ENCODE results near the gene BAHCC1. TPM values are rescaled to one million over a fixed set of nuclear protein-coding genes. Genes with fewer than 3 reads are reported as not detected.

The BAHCC1 gene
- total and polyA plus RNA-seq, 2 donors: 5.8 to 7.3 TPM

- peaks cover 22 to 75% of the 10 kb centered on the region in 2 donors for H3K4me1 ChIP-seq (ENCODE audit: control insufficient read depth in 2 of 2, insufficient read depth in 2 of 2, low read length in 2 of 2)
- H3K36me3 ChIP-seq (ENCODE audit: control insufficient read depth in 2 of 2, insufficient read depth in 2 of 2, low read length in 1 of 2): peaks cover 6 to 10% of the 10 kb centered on the region in 2 donors
- peaks cover 0 to 4% of the 10 kb centered on the region in 2 donors for H3K9me3 ChIP-seq (ENCODE audit: control insufficient read depth in 2 of 2, insufficient read depth in 1 of 2, low read length in 1 of 2)
- no peak for DNase-seq (ENCODE audit: low read depth in 6 of 9, low spot score in 9 of 9)
- H3K27me3 ChIP-seq (ENCODE audit: control insufficient read depth in 2 of 2, insufficient read depth in 1 of 2, low read length in 1 of 2): peaks cover 0 to 14% of the 10 kb centered on the region in 2 donors
- H3K4me3 ChIP-seq (ENCODE audit: low read length in 2 of 2): no peak overlapping the region
- 83% methylated on average over 23 of the region's 23 CpGs for WGBS
- H3K27ac ChIP-seq (ENCODE audit: low read depth in 1 of 2, low read length in 1 of 2): no peak overlapping the region
Observed at GRCh38 chr17:81438007-81438659, 42.9 kb downstream of the BAHCC1 start.

GRCh38 chr17:81438688-81439087, 43.4 kb downstream of the BAHCC1 start:
- H3K36me3 ChIP-seq (ENCODE audit: control insufficient read depth in 2 of 2, insufficient read depth in 2 of 2, low read length in 1 of 2): peaks cover 8 to 15% of the 10 kb centered on the region in 2 donors
- 13% methylated on average over 10 of the region's 10 CpGs for WGBS
- H3K4me3 ChIP-seq (ENCODE audit: low read length in 2 of 2): no peak overlapping the region
- H3K4me1 ChIP-seq (ENCODE audit: control insufficient read depth in 2 of 2, insufficient read depth in 2 of 2, low read length in 2 of 2): peaks cover 22 to 72% of the 10 kb centered on the region in 2 donors
- no peak overlapping the region for H3K27ac ChIP-seq (ENCODE audit: low read depth in 1 of 2, low read length in 1 of 2)
- DNase-seq (ENCODE audit: low read depth in 6 of 9, low spot score in 9 of 9): peak in 1 of 9 donors; percentile 40
- H3K27me3 ChIP-seq (ENCODE audit: control insufficient read depth in 2 of 2, insufficient read depth in 1 of 2, low read length in 1 of 2): peaks cover 0 to 14% of the 10 kb centered on the region in 2 donors
- peaks cover 0 to 4% of the 10 kb centered on the region in 2 donors for H3K9me3 ChIP-seq (ENCODE audit: control insufficient read depth in 2 of 2, insufficient read depth in 1 of 2, low read length in 1 of 2)

- H3K9me3 ChIP-seq (ENCODE audit: control insufficient read depth in 2 of 2, insufficient read depth in 1 of 2, low read length in 1 of 2): peaks cover 0 to 4% of the 10 kb centered on the region in 2 donors
- peaks cover 8 to 21% of the 10 kb centered on the region in 2 donors for H3K36me3 ChIP-seq (ENCODE audit: control insufficient read depth in 2 of 2, insufficient read depth in 2 of 2, low read length in 1 of 2)
- no peak overlapping the region for H3K27ac ChIP-seq (ENCODE audit: low read depth in 1 of 2, low read length in 1 of 2)
- no peak overlapping the region for H3K4me3 ChIP-seq (ENCODE audit: low read length in 2 of 2)
- DNase-seq (ENCODE audit: low read depth in 6 of 9, low spot score in 9 of 9): no peak
- H3K4me1 ChIP-seq (ENCODE audit: control insufficient read depth in 2 of 2, insufficient read depth in 2 of 2, low read length in 2 of 2): peaks cover 22 to 59% of the 10 kb centered on the region in 2 donors
- WGBS: 93% methylated on average over 14 of the region's 14 CpGs
- H3K27me3 ChIP-seq (ENCODE audit: control insufficient read depth in 2 of 2, insufficient read depth in 1 of 2, low read length in 1 of 2): peaks cover 0 to 12% of the 10 kb centered on the region in 2 donors
Observed at GRCh38 chr17:81440051-81440471, 44.8 kb downstream of the BAHCC1 start.

GRCh38 chr17:81440511-81441244, 45.4 kb downstream of the BAHCC1 start:
- Histone ChIP-seq H3K9me3 (ENCODE audit: control insufficient read depth in 2 of 2, insufficient read depth in 1 of 2, low read length in 1 of 2) (peaks cover 0 to 4% of the 10 kb centered on the region in 2 donors), H3K36me3 (ENCODE audit: control insufficient read depth in 2 of 2, insufficient read depth in 2 of 2, low read length in 1 of 2) (peaks cover 10 to 25% of the 10 kb centered on the region in 2 donors), H3K27ac (ENCODE audit: low read depth in 1 of 2, low read length in 1 of 2) (no peak overlapping the region), H3K4me3 (ENCODE audit: low read length in 2 of 2) (no peak overlapping the region), H3K4me1 (ENCODE audit: control insufficient read depth in 2 of 2, insufficient read depth in 2 of 2, low read length in 2 of 2) (peaks cover 22 to 53% of the 10 kb centered on the region in 2 donors), H3K27me3 (ENCODE audit: control insufficient read depth in 2 of 2, insufficient read depth in 1 of 2, low read length in 1 of 2) (peaks cover 0 to 7% of the 10 kb centered on the region in 2 donors)
- WGBS: 88% methylated on average over 24 of the region's 24 CpGs
- DNase-seq (ENCODE audit: low read depth in 6 of 9, low spot score in 9 of 9): peak in 1 of 9 donors; percentile 41

- Histone ChIP-seq H3K36me3 (ENCODE audit: control insufficient read depth in 2 of 2, insufficient read depth in 2 of 2, low read length in 1 of 2) (peaks cover 19 to 31% of the 10 kb centered on the region in 2 donors), H3K4me3 (ENCODE audit: low read length in 2 of 2) (no peak overlapping the region), H3K4me1 (ENCODE audit: control insufficient read depth in 2 of 2, insufficient read depth in 2 of 2, low read length in 2 of 2) (peaks cover 12 to 33% of the 10 kb centered on the region in 2 donors), H3K27ac (ENCODE audit: low read depth in 1 of 2, low read length in 1 of 2) (no peak overlapping the region), H3K27me3 (ENCODE audit: control insufficient read depth in 2 of 2, insufficient read depth in 1 of 2, low read length in 1 of 2) (peaks cover 0 to 4% of the 10 kb centered on the region in 2 donors), H3K9me3 (ENCODE audit: control insufficient read depth in 2 of 2, insufficient read depth in 1 of 2, low read length in 1 of 2) (no peaks in the 10 kb centered on the region)
- DNase-seq (ENCODE audit: low read depth in 6 of 9, low spot score in 9 of 9): no peak
- 98% methylated on average over 17 of the region's 17 CpGs for WGBS
Observed at GRCh38 chr17:81442791-81443190, 47.5 kb downstream of the BAHCC1 start.

- no peak overlapping the region for H3K27ac ChIP-seq (ENCODE audit: low read depth in 1 of 2, low read length in 1 of 2)
- no peaks in the 10 kb centered on the region for H3K9me3 ChIP-seq (ENCODE audit: control insufficient read depth in 2 of 2, insufficient read depth in 1 of 2, low read length in 1 of 2)
- peaks cover 23 to 35% of the 10 kb centered on the region in 2 donors for H3K36me3 ChIP-seq (ENCODE audit: control insufficient read depth in 2 of 2, insufficient read depth in 2 of 2, low read length in 1 of 2)
- H3K4me3 ChIP-seq (ENCODE audit: low read length in 2 of 2): no peak overlapping the region
- no peak for DNase-seq (ENCODE audit: low read depth in 6 of 9, low spot score in 9 of 9)
- H3K27me3 ChIP-seq (ENCODE audit: control insufficient read depth in 2 of 2, insufficient read depth in 1 of 2, low read length in 1 of 2): peaks cover 0 to 4% of the 10 kb centered on the region in 2 donors
- WGBS: 99% methylated on average over 20 of the region's 20 CpGs
- peaks cover 11 to 28% of the 10 kb centered on the region in 2 donors for H3K4me1 ChIP-seq (ENCODE audit: control insufficient read depth in 2 of 2, insufficient read depth in 2 of 2, low read length in 2 of 2)
Observed at GRCh38 chr17:81443269-81443668, 48.0 kb downstream of the BAHCC1 start.

GRCh38 chr17:81444610-81445339, 49.5 kb downstream of the BAHCC1 start:
- DNase-seq (ENCODE audit: low read depth in 6 of 9, low spot score in 9 of 9): no peak
- Histone ChIP-seq H3K27me3 (ENCODE audit: control insufficient read depth in 2 of 2, insufficient read depth in 1 of 2, low read length in 1 of 2) (peaks cover 0 to 1% of the 10 kb centered on the region in 2 donors), H3K4me1 (ENCODE audit: control insufficient read depth in 2 of 2, insufficient read depth in 2 of 2, low read length in 2 of 2) (peaks cover 0 to 13% of the 10 kb centered on the region in 2 donors), H3K9me3 (ENCODE audit: control insufficient read depth in 2 of 2, insufficient read depth in 1 of 2, low read length in 1 of 2) (no peaks in the 10 kb centered on the region), H3K4me3 (ENCODE audit: low read length in 2 of 2) (no peak overlapping the region), H3K27ac (ENCODE audit: low read depth in 1 of 2, low read length in 1 of 2) (no peak overlapping the region), H3K36me3 (ENCODE audit: control insufficient read depth in 2 of 2, insufficient read depth in 2 of 2, low read length in 1 of 2) (peaks cover 23 to 45% of the 10 kb centered on the region in 2 donors)
- WGBS: 93% methylated on average over 27 of the region's 27 CpGs

- WGBS: 92% methylated on average over 30 of the region's 30 CpGs
- Histone ChIP-seq H3K4me1 (ENCODE audit: control insufficient read depth in 2 of 2, insufficient read depth in 2 of 2, low read length in 2 of 2) (peaks cover 0 to 2% of the 10 kb centered on the region in 2 donors), H3K9me3 (ENCODE audit: control insufficient read depth in 2 of 2, insufficient read depth in 1 of 2, low read length in 1 of 2) (no peaks in the 10 kb centered on the region), H3K27me3 (ENCODE audit: control insufficient read depth in 2 of 2, insufficient read depth in 1 of 2, low read length in 1 of 2) (no peaks in the 10 kb centered on the region), H3K27ac (ENCODE audit: low read depth in 1 of 2, low read length in 1 of 2) (no peak overlapping the region), H3K4me3 (ENCODE audit: low read length in 2 of 2) (no peak overlapping the region), H3K36me3 (ENCODE audit: control insufficient read depth in 2 of 2, insufficient read depth in 2 of 2, low read length in 1 of 2) (peaks cover 23 to 50% of the 10 kb centered on the region in 2 donors)
- no peak for DNase-seq (ENCODE audit: low read depth in 6 of 9, low spot score in 9 of 9)
Observed at GRCh38 chr17:81445642-81446503, 50.6 kb downstream of the BAHCC1 start.
